Breast epithelium (tissue), 3 donors: ENCODE results near the gene PGBD1.

Experiments
- POLR2A ChIP-seq: fragments of 450-650 bp; IDR thresholded peaks from one replicate; pipeline ENCODE4 v1.6.1; 2016; ENCODE audit warnings: antibody characterized with exemption, mild to moderate bottlenecking, moderate library complexity
- POLR2AphosphoS5 ChIP-seq, 3 donors: sonication (generic); formaldehyde crosslinking; IDR thresholded peaks; one replicate each; pipeline ENCODE4 v1.6.1; 2017; ENCODE audit warnings: antibody characterized with exemption in 3 of 3
- TF ChIP-seq, protein P1 (sequence below), 3 donors: fragments of 450-650 bp; IDR thresholded peaks; one replicate each; pipeline ENCODE4 v1.5.1; 2016 to 2017; ENCODE audit warnings: antibody characterized with exemption in 3 of 3, mild to moderate bottlenecking in 3 of 3, moderate library complexity in 3 of 3

DNA sequence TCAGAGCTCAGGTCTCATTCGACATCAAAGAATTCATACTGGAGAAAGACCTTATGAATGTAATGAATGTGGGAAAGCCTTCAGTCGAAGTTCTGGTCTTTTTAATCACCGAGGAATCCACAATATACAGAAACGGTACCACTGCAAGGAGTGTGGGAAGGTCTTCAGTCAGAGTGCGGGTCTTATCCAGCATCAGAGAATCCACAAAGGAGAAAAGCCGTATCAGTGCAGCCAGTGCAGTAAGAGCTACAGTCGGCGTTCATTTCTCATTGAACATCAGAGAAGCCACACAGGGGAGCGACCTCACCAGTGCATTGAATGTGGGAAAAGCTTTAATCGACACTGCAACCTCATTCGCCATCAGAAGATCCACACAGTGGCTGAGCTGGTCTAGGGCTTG lies 48.6 kb upstream of the PGBD1 start:
- TF ChIP-seq, protein P1, sequence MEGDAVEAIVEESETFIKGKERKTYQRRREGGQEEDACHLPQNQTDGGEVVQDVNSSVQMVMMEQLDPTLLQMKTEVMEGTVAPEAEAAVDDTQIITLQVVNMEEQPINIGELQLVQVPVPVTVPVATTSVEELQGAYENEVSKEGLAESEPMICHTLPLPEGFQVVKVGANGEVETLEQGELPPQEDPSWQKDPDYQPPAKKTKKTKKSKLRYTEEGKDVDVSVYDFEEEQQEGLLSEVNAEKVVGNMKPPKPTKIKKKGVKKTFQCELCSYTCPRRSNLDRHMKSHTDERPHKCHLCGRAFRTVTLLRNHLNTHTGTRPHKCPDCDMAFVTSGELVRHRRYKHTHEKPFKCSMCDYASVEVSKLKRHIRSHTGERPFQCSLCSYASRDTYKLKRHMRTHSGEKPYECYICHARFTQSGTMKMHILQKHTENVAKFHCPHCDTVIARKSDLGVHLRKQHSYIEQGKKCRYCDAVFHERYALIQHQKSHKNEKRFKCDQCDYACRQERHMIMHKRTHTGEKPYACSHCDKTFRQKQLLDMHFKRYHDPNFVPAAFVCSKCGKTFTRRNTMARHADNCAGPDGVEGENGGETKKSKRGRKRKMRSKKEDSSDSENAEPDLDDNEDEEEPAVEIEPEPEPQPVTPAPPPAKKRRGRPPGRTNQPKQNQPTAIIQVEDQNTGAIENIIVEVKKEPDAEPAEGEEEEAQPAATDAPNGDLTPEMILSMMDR (IDR thresholded peaks at IDR 0.05): no peak
- TF ChIP-seq POLR2A (no peak), POLR2AphosphoS5 (IDR thresholded peaks at IDR 0.05) (no peak)
